Activated CD8-positive, alpha-beta memory T cell treated with anti-CD3 and anti-CD28 coated beads, Interleukin-2, amount 50 U/mL, for 48 hours (primary cell): Measurements from ENCODE around the gene ZNF700.
"Not testable (repeated sequence)": the region's sequence is repeated elsewhere in the genome, so short reads cannot be mapped to it uniquely, and the experiment has no call there.

Source experiments
- DNase-seq: peaks from one replicate; pipeline ENCODE4 v3.0.0-alpha.2; 2020

The ZNF700 gene

DNA sequence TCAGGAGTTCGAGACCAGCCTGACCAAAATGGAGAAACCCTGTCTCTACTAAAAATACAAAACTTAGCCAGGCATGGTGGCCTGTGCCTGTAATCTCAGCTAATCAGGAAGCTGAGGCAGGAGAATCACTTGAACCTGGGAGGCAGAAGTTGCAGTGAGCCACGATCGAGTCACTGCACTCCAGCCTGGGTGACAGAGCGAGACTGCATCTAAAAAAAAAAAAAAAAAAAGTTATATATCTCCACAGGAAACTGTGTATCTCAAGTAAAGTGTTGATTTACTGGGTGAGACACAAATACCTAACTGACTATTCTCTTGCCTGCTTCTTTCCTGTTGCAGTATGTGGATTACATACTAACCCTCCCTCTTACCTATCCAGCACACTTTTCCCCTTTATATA lies 67.0 kb downstream of the ZNF700 start:
- not testable (repeated sequence) for DNase-seq

DNA sequence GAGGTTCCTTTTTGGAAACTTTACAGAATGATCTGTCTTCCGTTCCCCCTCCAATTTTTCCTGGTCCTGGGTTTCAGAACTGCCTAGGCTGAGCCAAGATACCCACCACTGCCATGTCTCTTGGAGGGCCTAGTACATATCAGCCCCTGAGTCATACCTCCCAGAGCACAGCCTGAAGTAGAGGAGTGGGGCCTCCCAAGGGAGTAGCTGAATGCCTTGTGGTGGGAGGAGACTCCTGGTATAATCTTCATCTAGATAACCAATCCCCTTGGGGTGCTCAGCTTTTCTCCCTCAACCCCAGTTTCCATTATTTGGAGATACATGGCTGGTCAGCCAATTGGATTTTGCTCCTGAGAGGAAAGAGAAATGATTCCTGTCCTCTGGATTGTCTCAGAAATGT lies 70.3 kb downstream of the ZNF700 start:
- DNase-seq: no peak
